Prostate gland (tissue), 2 donors: ENCODE data around the gene PGAM1.

ENCODE experiments used
- CTCF ChIP-seq, 4 experiments: fragments of 200-600 bp in 2 of 4; fragments of 450-650 bp in 2 of 4; sonication (generic) in 2 of 4; IDR thresholded peaks; 1 replicate in 3 of 4; 2 replicates in 1 of 4; pipeline ENCODE4 v1.5.1; 2016 to 2019; ENCODE audit warnings: antibody characterized with exemption in 4 of 4, mild to moderate bottlenecking in 2 of 4, moderate library complexity in 2 of 4
- POLR2AphosphoS5 ChIP-seq: sonication (generic); formaldehyde crosslinking; IDR thresholded peaks from one replicate; pipeline ENCODE4 v1.6.1; 2017; ENCODE audit warnings: antibody characterized with exemption

- TF ChIP-seq POLR2AphosphoS5 (no peak), CTCF (IDR thresholded peaks at IDR 0.05) (no peak)
Measured at GRCh38 chr10:97384156-97384555, 41.8 kb upstream of the PGAM1 start.
